ENCODE measurements around the gene FXYD7.
"Not testable (repeated sequence)": the region's sequence is repeated elsewhere in the genome, so short reads cannot be mapped to it uniquely, and the experiment has no call there.

DNA sequence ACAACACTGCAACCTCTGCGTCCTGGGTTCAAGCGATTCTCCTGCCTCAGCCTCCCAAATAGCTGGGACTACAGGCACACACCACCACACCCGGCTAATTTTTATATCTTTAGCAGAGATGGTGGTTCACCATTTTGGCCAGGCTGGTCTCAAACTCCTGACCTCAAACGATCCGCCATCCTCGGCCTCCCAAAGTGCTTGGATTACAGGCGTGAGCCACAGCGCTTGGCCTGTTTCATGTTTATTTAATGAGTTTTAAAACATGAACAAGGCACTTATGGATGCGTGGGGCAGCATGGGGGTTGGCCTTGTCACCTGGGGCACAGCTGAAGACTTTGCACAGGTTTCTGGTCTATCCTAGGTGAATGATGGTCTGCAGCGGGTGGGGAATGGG, 10.1 kb downstream of the FXYD7 start:
- TF ChIP-seq POLR2AphosphoS5 (IDR thresholded peaks at IDR 0.05; ENCODE audit: insufficient read depth in 1 of 2, low read depth in 1 of 2); CTCF (IDR thresholded peaks at IDR 0.05); POLR2A (IDR thresholded peaks at IDR 0.05): not testable (repeated sequence)
